NCI-H345 (cell line): ENCODE data around the gene MADCAM1.
A peak's percentile ranks its signal among the peaks of the same experiment; 100 is the strongest.
"Not testable (repeated sequence)": the region's sequence is repeated elsewhere in the genome, so short reads cannot be mapped to it uniquely, and the experiment has no call there.

Source experiments
- DNase-seq: peaks from one replicate; lab custom pipeline; 2025; lab: John Stamatoyannopoulos, UW

MADCAM1 gene

DNA sequence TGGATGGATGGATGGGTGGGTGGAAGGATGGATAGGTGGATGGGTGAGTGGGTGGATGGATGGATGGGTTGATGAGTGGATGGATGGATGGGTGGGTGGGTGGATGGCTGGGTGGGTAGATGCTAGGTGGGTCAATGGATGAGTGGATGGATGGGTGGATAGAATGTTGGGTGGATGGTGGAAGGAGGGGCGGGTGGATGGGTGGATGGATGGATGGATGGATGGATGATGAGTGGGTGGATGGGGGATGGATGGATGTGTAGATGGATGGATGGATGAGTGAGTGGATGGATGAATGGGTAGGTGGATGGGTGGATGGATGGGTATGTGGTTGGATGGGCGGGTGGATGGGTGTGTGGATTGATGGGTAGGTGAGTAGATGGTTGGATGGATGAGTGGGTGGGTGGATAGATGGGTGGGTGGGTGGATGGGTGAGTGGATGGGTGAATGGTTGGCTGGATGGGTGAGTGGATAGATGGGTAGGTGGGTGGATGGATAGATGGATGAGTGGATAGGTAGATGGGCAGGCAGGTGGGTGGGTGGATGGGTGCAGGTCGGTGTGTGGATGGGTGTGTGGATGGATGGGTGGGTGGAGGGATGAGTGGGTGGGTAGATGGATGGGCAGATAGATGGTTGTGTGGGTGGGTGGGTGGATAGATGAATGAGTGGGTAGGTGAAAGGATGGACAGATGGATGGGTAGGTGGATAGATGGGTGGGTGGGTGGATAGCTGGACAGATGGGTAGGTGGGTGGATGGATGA lies 31.1 kb upstream of the MADCAM1 start:
- DNase-seq = no peak

DNA sequence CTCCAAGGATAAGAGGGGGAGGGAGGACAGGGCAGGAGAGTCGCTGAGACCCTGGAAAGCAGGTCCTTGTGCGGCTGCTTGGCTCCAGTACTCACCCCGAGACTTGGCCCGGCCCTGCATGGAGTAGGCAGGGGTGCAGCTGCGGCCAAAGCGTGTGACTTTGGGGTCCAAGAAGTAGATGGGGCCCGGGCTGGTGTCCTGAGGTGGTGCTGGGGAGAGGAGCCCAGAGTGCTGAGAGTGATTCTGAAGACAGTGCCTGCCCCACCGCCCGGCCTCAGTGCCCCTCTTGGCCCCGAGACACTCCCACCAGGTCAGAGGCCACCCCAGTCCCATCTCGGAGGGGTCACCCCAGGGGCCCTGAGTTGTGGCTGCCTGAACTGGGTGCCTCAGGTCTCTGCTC lies 28.7 kb upstream of the MADCAM1 start:
- no peak for DNase-seq

DNA sequence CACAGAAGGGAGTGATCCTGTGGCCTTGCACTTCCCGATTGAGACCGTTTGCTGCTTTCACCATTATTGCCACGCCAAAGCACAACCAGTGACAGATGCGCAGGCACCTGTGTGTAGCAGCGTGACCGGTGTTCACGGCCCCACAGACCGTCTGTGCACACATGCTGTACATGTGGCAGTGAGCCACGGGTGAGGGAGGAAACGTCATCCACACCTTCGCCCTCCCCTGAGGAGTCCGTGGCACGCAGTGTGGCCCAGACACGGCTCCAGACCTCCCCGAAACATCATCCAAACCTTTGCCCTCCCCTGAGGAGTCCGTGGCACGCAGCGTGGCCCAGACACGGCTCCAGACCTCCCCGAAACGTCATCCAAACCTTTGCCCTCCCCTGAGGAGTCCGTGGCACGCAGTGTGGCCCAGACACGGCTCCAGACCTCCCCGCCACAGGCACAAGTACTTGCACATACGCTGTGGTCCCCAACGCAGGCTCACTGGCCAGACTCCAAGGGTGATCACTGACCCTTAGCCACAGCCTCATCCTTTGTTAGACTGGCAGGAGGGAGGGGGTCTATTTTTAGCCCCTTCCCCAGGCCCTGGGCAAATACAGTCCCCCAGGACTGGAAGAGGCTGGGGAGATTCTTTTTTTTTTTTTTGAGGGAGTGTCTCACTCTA lies 27.6 kb upstream of the MADCAM1 start:
- no peak for DNase-seq

DNA sequence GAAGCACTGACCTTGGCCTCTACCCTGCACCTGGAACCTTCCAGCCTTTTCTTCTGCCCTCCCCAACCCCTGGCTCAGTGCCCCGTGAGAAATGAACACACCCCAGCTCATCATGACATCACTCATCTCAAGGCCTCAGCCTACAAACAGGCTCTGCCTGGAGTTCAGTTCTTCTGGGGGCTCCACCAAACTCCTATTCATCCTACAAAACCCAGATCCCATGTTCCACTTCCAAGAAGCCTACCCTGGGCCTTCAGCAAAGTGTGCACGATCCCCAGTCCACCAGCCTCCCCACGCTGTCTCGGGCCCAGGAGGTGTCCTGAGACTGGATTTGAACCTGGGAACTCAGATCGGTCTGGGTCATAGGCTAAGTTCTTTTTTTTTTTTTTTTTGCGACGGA lies 26.5 kb upstream of the MADCAM1 start:
- DNase-seq = no peak

DNA sequence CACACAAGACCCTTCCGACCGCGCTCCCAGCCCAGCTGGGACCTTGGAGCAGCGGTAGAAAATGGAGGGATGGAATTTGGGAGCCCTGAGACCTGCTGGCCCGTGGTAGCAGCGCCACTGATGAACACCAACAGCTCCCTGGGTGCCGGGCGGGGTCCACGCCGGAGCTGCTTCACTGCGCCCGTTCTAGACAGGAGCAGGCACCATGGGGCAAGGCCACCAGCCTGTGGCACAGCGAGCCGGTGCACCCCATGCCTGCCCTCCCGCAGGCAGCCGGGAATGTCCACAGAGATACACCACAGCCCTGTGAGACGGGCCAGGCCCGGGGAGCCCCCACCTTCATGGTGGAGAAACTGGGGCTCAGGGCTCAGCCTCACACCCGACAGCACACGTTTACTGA lies 25.6 kb upstream of the MADCAM1 start:
- no peak for DNase-seq

DNA sequence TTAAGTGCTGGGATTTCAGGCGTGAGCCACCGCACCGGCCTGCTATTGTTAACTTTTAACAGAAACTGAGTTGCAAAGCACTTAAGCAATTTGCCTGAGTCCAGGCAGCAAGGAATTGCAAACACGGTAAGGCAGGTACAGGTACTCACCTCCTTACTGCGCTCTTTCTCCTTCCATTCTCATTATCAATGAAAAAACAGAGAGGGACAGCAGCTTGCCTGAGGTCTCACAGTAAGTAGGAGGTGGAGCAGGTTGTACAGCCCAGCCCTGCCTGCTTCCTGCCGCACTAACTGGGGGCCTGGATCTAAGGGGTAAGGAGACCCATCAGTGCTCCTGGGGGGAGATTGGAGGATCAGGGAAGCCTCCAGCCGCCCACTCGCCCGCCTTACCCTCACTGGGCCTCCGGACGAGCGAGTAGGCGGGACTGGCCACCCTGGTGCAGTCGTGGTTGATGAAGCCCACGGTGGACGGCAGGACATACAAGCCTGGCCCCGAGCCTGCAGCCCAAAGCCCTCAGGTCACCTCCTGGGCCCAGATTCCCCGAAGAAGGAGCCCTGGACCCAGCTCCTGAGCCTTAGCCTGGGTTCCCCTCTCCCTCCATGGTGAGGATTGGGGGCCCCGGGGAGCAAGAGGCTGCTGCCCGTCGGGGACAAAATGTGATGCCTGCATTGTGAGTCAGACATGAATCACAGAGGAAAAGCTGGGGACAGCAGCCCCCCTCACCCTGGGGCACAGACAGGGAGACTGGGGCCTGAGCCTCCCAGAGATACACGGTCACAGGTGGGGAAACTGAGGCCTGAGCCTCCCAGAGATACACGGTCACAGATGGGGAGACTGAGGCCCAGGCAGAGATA lies 24.1 kb upstream of the MADCAM1 start:
- no peak for DNase-seq

DNA sequence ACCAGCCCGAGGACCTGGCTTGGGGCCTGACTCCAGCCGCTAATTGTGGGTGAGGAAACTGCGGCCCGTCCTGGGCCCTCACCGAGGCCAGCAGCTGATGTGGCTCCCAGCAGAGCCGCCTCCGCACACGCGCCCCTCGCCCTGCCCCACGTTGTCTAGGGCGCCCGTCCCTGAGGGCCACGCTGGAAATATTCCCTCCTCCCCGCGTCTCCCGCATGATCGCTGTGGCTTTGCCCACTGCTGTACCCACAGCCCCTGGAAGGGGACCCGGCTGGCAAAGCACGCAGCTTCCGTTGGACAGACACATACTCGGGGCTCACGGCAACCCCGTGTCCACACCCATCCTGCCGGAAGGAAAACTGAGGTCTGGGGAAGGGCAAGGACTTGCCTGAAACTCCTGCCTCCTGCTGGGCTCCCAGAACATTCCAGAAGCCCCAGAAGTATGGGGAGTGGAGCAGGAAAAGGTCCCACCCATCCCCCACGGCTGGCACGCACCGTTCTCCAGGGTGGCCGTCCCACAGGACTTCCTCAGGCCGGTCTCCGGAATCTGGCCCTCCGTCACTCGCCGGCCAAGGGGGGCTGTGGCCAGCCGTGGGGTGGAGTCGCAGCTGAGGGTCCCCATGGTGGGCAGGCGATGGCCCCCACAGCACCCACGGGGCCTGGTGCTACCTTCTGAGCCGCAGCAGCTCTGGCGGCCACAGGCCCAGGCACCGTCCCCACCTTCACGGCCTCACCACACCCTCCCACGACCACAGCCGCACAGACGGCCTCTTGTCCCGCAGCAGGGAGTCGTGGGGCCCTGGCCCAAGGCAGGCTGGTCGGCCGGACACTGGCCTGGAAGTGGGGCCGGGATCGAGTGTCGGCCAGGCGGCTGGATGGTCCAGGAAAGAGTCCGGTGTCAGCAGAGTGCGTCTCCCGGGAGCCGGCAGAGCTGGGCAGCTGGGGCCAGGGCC lies 21.9 kb upstream of the MADCAM1 start:
- DNase-seq = no peak

DNA sequence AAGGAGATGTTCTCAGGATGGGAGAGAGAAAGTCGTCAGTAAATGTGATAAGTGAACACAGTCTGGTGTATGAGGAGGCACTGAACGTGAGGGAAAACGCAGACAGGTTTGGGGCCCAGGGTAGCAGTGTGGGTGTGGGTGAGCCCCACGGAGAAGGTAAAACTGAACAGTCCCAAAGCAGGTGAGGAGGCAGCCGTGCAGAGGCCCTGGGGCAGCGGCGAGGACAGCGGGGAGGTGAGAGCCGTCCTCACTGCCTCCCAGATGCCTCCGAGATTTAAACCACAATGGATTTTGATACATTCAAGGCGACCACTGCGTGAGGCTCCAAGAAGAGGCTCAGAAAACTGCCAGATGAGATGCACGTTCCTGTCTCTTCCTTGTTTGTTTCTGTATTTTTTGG lies 20.9 kb upstream of the MADCAM1 start:
- DNase-seq = no peak

DNA sequence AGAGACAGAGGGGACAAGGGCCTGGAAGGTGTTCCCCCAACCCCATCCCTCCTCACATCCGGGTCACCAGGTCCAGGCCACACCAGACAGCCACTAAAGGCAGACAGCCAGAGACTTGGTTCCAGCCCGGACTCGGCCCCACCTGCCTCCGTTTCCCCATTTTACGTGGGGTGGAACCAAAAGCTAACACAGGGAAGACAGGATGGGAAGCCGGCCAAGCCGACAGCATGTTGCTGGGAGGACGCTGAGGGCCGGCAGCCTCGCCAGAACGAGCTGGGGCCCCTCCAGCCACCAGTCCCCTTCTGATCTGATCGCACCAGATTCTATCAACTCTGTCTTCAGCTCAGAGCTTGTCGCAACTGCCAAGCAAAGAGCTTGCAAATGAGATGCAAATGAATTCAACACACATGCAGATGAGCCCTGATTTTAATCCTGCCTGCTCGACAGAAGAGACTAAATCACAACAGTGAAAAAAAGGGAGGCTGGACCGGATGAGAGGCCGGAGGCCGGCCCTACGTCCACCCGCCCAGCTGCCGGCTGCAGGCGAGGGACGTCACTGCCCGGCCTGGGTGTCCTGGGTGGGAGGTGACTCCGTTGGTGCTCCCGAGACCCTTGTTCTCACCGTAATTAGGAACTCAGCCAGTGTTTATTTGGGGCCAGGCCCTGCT lies 17.9 kb upstream of the MADCAM1 start:
- no peak for DNase-seq

DNA sequence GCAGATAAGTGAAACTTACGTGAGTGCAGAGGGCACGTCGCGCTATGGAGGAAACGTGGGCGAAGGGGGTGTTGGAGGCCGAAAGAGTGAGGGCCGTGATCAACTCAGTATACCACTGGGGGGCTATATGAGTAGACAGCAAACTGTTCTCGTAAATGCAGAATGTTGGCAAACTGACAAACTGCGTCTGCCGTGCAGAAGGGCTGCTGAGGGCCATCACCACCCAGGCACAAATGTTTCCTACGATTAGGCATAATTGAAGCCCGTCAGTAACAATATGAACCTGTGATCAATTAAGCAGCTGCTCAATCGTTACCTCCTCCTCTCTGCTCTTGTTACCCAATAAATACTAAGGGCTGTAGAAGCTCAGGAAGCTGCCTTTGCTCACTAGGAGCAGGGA lies 17.3 kb upstream of the MADCAM1 start:
- no peak for DNase-seq

DNA sequence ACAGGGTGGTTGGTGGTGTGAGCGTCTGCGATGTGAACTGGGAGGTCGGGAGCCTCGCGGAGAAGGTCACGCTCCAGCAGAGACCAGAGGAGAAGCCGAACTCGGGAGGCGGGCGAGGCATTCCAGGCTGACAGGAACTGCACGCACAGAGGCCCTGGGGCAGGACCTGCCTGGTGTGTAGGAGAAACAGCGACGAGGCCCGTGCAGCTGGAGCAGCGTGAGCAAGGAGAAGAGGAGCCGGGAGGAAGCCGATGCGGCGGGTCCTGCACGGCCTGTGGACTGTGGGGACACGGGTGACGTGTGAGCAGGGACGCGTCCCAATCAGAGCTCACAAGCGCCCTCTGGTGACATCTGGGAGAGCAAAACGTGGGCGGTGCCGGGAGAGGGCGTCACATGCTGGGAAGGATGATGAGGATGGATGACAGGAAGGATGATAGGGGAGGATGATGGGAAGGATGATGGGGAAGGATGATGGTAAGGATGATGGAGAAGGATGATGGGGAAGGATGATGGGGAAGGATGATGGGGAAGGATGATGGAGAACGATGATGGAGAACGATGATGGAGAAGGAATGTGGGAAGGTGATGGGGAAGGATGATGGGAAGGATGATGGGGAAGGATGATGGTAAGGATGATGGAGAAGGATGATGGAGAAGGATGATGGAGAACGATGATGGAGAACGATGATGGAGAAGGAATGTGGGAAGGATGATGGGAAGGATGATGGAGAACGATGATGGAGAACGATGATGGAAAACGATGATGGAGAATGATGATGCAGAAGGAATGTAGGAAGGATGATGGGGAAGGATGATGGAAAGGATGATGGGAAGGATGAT lies 16.1 kb upstream of the MADCAM1 start:
- peak; percentile 41 for DNase-seq

DNA sequence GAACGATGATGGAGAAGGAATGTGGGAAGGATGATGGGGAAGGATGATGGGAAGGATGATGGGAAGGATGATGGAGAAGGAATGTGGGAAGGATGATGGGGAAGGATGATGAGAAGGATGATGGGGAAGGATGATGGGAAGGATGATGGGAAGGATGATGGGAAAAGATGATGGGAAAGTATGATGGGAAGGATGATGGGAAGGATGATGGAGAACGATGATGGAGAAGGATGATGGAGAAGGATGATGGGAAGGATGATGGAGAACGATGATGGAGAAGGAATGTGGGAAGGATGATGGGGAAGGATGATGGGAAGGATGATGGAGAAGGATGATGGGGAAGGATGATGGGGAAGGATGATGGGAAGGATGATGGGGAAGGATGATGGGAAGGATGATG lies 15.2 kb upstream of the MADCAM1 start:
- DNase-seq = not testable (repeated sequence)

DNA sequence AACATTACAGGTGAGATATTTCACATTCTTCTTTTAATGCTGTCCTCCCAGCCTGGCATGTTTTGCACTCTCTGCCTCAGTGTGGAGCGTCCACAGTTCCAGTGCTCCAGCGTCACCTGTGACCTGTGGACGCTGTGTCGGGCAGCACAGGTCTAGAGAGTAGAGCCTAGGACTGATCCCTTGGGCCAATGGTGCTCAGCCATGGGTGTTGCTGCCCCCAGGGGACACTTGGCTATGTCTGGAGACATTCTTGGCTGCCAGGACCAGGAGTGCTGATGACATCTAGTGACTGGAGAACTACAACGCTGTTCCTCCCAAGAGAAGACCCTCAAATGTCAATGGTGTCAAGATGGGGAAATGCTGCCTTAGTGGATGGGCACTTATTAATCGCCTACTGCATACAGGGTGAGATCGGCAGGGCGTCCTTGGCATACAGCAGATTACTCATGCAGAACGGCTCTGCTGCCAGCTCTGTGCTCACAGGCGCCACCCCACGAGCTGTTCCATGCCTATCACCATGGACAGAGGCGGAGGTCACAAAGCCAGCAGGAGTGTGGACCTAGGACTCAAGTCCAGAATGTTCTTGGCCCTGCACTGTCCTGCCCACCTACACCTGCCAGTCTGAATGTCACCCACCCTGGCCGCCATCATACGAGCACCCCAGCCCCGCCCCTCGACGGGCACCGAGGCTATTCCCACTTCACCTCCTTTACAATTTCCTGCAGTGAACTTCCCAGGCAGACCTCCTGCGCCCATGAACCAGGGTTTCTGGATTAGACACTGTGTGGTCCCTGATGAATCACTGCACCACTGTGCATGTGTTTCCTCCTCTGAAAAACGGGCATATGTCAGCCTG lies 13.9 kb upstream of the MADCAM1 start:
- no peak for DNase-seq

DNA sequence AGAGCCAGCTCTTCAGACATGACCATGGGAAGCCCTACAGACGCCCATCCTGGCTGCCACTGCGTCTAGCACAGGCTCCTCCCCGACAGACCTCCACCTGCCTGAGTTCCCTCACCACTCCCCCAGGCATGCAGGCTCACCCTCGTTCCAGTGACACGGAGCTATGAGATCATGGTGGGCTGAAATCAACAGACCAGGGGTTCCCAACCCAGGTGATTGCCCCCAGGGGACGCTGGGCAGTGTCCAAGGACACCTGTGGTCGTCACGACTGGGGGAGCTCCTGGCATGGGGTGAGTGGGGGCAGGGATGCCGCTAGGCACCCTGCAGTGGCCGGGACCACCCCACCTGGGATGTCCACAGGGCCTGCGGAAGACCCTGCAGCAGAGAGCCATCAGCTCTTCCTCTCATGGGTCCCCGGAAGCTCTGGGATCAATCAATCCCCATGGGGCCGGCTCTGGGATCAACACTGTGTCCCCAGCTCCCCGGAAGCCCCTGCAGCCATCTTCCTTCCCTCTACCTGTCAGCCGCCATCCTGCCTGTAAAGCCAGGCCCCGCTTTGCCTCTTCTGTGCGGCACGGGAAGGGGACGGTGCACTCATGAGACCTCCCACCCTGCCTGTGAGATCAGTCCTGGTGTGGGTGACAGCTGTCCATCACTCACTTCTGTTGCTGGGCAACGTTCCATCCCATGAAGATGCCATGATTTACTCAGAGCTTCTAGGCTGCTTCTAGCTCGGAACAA lies 12.8 kb upstream of the MADCAM1 start:
- DNase-seq = peak; percentile 26

DNA sequence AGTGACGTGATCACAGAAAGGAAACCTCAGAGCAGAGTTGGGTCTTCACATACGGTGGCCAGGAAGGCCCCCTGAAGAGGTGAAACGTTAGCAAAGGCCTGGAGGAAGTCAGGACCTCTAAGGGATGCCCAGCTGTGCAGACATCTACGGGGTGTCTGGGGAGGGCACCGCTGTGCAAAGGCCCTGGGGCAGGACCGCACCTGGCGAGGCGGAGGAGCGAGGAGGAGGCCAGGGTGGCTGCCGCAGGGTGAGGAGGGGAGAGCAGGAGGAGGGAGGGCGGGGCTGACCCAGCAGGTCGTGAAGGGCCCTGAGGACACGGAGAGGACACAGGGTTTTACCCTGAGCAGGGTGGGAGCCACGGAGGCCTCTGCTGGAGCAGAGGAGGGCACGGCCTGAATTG lies 11.8 kb upstream of the MADCAM1 start:
- no peak for DNase-seq

DNA sequence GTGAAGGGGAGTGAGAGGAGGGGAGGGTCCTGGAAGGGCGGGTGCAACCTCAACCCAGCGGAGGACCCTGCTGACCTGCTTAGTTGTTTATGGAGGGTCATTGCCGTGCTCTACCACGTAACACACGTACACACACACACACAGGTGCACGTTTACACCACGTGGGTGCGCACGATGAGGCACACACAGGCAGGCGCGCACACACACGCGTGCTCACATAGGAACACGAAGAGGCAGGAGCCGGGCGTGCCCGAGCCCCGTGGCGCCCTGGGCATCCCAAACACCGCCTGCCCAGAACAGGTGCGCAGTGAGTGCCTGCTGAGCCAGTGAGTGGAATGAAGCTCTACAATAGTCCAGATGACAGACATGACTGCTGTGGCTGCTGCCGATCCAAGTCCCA lies 11.2 kb upstream of the MADCAM1 start:
- DNase-seq = peak; percentile 83

DNA sequence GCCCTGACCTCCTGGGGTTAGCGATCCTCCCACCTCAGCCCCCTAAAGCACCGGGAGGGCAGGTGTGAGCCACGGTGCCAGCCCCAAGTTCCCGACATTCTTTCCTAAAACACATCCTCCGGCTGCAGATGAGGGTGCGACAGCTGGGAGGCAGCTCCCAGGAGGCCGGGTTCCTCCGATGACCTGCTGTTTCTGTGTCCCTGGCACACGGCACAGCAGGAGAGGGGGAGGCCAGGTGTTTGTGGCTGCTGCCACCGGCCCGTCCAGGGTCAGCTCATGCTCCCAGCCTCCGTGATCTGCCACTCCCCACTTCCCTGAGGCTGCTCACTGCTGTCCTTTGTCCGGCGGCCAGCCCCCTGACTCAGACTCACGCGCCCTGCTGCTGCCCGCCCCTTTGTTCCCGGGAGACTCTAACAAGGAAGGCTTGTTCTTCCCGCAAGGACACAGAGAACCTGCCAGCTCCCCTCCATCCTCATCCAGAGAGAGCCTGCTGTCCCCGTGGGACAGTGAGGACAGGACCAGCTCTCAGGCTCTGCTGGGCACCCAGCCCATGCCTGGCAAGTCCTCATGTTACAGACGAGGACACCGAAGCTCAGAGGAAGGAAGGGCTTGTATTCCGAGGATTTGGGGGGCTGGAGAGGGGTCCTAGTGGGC lies 10.6 kb upstream of the MADCAM1 start:
- peak; percentile 78 for DNase-seq
